ENCODE results near the gene DTD1.

DNA sequence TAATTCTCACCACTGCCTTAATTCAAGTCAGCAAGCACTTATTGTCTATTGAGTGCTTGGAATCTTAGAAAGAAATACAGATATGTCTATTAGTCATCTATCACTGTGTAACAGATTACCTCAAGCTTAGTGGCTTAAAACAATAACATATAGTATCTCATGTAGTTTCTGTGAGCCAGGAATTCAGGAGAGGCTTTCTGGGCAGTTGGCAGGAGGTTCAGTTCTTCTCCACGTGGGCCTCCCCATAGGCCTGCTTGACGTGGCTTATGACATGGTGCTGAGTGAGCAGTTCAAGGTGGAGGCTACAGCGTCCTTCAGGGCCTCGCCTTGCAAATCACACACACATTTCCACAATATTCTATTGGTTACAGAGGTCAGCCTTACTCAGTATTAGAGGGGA is 69.7 kb downstream of the DTD1 start:
- TF ChIP-seq, protein P1, sequence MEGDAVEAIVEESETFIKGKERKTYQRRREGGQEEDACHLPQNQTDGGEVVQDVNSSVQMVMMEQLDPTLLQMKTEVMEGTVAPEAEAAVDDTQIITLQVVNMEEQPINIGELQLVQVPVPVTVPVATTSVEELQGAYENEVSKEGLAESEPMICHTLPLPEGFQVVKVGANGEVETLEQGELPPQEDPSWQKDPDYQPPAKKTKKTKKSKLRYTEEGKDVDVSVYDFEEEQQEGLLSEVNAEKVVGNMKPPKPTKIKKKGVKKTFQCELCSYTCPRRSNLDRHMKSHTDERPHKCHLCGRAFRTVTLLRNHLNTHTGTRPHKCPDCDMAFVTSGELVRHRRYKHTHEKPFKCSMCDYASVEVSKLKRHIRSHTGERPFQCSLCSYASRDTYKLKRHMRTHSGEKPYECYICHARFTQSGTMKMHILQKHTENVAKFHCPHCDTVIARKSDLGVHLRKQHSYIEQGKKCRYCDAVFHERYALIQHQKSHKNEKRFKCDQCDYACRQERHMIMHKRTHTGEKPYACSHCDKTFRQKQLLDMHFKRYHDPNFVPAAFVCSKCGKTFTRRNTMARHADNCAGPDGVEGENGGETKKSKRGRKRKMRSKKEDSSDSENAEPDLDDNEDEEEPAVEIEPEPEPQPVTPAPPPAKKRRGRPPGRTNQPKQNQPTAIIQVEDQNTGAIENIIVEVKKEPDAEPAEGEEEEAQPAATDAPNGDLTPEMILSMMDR (IDR thresholded peaks at IDR 0.05; ENCODE audit: borderline replicate concordance, extremely low read depth, low read length, poor library complexity, severe bottlenecking), result no peak
- no peak for TF ChIP-seq EZH2 (IDR thresholded peaks at IDR 0.05; ENCODE audit: borderline replicate concordance, low read depth, low read length, severe bottlenecking)
